Left cardiac atrium (tissue), 4 donors: ENCODE data around the gene PTK6. TPM values are rescaled to one million over a fixed set of nuclear protein-coding genes. Genes with fewer than 3 reads are reported as not detected.

Source experiments
- ATAC-seq, 2 donors: fragments of 200-7000 bp; cut with Tn5 transposase; one replicate each; pipeline ENCODE4 v1.9.1; 2020; ENCODE audit warnings: mild to moderate bottlenecking in 2 of 2, moderate library complexity in 2 of 2
- DNase-seq: peaks from one replicate; pipeline ENCODE4 v3.0.0-alpha.2; 2020
- intact Hi-C, 2 donors: fragments of 100-400 bp; cut with DNase I; formaldehyde crosslinking; loops; one replicate each; pipeline versions ENCODE4 v1.14.1 to v1.15.1; 2022 to 2023
- total RNA-seq, 2 donors: library from RNA; stranded (reverse); fragmentation: NEBNext Ultra II Directional; extraction: Animal tissue kit (Norgen Biotek cat#: 25700); gene quantifications; one replicate each; pipeline ENCODE4 v1.2.1, GENCODE V29; 2021
- donor health status: DM: no; HTN: yes; CAD: no.
- donor health status: DM: no; HTN: yes; CAD: no; lungs with severe emphysema.
- donor health status: DM: yes; HTN: yes; CAD: no.
- donor health status: Dilated cardiomyopathy.

Gene PTK6
- total RNA-seq, 2 donors from 2014 or later, result 0.29 TPM; not detected in 1

DNA sequence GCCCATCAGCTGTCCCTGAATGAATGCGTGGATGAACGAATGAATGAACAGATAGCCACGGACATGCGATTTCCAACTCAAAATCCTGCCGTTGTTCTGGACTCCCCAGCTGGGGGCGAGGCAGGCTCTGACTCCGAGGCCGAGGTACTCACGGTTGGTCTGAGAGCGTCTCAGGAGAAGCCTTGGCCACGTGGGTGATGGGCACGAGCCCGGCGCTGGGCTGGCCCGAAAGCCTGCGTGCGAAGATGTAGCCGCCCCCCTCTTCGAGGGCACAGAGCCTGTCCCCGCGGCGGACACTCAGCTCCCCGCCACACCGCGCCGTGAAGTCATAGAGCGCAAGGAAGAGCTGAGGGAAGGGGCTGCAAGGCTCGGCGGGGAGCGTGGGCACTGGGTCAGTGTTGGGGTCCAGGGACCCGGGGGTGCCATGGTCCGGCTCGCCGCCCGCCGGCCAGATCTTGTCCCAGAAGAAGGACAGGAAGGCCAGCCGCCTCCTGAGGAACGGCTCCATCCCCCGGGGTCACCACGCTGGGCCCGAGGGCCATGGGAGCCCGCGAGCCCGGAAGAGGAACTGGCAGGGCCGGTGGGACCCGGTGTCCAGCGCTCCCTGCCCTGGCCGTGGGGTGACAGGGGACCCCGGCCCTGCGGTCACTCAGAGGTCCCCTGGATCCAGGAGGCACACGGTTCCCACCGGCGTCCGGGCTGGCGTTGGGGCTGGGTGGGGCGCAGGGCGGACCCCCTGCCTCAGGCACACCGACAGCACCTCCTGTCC lies 10.0 kb upstream of the PTK6 start:
- no peak for DNase-seq
- no peak for ATAC-seq
- intact Hi-C loops, result loop anchor here in 1 of 2 donors (10.0 kb wide), 1 partner anchor 48 kb away; no protein-coding TSS in a partner anchor

DNA sequence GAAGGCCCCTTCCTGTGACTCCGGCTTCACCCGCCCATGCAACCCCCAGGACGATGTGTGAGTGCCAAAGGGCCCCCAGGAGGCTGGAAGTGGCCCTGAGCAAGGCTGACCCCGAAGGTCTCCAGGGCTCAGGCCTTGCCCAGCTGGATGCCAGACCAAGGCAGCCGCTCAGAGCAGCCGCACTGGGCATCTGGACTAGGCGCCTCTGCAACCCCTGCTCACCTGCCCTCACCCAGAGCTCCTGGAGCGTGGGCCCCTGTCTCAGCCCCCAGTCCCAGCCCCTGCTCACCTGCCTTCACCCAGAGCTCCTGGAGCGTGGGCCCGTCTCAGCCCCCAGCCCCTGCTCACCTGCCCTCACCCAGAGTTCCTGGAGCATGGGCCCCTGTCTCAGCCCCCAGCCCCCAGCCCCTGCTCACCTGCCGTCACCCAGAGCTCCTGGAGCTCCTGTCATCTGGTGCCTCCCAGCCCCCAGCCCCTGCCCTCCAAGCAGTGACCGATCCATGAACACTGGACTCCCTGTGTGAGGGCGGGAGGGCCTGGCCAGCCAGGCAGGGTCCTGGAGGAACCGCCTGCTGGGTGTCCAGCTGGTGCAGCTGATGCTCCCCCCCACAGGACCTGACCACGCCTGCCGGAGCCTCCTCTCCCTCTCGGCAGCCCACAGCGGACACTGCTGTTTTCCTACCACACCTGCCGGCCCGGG lies 9.2 kb upstream of the PTK6 start:
- intact Hi-C loops, result loop anchor here in 1 of 2 donors (10.0 kb wide), 1 partner anchor 48 kb away; no protein-coding TSS in a partner anchor
- no peak for DNase-seq
- no peak for ATAC-seq

DNA sequence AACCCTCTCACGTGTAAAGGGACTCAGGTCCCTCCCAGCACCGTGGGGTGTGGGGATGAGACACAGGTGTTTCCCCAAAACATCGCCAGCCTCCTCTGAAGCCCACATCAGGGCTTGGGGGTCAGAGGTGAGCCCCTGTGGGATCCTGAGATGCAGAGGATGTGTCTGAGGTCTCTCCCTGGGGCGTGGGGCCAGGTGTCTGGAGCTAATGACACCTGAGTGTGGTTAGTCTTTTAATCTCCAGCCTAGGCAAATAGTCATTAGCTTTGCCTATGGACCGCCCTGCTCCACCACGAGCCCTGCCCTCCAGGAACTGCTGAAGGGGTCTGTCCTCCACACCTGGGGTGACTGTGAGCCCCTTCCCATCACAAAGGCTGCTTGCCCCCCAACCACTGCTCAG lies 8.6 kb upstream of the PTK6 start:
- DNase-seq (no peak), ATAC-seq (no peak)
- intact Hi-C loops, result loop anchor here in 1 of 2 donors (10.0 kb wide), 1 partner anchor 49 kb away; no protein-coding TSS in a partner anchor

DNA sequence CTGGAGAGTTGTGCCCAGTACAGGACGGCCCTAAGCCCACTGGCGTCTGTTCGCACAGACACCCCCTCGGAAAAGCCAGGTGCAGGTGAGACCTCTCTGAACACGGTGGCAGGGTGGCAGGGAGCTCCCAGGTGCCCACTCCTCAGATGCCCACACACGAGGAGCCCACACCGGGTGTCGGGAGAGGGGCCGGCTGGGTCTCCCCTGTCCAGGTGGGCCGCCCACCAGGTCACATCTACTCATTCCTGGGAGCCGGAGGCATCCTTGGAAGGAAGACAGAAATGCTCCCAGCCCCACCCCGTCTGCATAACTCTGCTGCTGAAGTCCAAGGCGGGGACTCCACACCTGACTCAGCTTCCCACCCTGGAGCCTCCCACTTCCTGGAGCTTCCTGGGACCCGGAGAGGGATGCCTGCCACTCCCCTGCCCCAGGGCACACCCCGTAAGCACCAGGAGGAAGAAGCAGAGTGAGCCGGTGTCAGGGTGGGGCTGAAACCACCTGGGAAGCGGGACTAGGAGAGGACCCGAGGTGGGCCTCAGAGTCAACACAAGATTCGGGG lies 7.9 kb upstream of the PTK6 start:
- intact Hi-C loops, result loop anchor here in 1 of 2 donors (10.0 kb wide), 1 partner anchor 50 kb away; no protein-coding TSS in a partner anchor
- no peak for DNase-seq
- ATAC-seq, result no peak

DNA sequence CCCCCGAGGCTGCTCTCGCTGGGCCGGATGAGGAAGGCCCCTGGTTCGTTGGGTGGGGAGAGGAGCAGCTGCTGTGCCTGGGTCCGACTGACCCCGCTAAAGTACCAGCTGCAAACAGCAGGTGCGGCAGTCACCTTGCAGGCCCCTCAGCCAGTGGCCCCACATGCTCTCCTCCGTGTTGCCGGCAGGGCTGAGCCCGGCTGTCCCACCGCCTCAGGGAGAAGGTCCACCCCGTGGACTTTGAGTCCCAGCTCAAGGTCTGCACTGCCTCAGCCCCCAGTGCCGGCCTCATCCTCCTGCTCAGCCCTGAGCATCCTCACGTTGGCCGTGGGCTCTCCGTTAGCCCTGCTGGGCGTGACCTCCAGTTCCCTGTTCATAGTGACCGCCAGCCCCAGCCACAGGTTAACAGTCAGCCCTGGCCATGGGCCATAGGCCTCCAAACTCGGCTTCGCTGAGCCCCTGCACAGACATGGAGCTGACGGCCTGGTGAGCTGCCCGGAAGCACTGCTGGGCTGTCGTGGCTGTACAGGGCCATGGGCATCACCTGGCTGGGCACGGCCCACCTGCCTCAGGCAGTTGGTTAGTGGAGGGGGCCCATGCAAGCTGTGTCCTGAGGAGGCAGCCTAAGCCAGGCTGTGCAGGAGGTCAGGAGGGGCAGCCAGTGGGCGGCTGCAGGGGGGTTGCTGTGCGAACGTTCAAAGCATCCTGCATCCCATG lies 7.2 kb upstream of the PTK6 start:
- no peak for DNase-seq
- intact Hi-C loops, result loop anchor here in 1 of 2 donors (10.0 kb wide), 1 partner anchor 50 kb away; no protein-coding TSS in a partner anchor
- ATAC-seq, result no peak

DNA sequence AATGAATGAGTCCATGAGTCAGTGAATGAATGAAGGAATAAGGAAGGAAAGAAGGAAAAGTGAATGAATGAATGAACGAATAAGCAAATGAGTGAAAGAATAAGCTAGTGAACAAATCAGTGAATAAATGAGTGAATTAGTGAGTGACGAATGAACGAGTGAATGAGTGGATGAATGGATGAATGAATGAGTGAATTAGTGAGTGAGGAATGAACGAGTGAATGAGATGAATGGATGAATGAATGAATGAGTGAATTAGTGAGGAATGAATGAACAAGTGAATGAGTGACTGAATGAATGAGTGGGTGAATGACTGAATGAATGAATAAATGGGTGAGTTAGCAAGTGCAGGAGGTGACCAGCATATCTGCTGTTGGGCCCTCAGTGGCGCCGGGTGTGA lies 6.6 kb upstream of the PTK6 start:
- DNase-seq (no peak), ATAC-seq (no peak)
- intact Hi-C loops, result loop anchor here in 1 of 2 donors (10.0 kb wide), 1 partner anchor 51 kb away; no protein-coding TSS in a partner anchor

DNA sequence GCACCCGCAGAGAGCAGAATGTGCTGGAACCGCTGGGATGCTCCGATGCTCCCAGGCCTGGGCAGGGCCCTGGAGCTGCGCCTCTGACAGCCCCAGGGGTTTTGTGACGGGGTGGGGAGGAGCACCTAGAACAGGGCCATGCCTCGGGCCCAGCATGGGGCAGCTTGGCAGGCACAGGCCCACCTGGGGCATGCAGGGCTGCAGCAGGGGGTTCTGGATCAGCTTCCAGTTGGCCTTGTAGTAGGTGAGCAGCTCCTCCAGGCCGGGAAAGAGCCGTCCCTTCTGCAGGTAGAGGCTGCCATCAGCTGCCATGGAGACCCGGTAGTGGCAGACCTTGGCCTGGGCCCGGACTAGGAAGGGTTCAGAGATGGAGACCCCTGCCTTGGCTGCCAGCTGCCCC lies 6.0 kb upstream of the PTK6 start:
- intact Hi-C loops, result loop anchor here in 1 of 2 donors (10.0 kb wide), 1 partner anchor 52 kb away; no protein-coding TSS in a partner anchor
- no peak for DNase-seq
- no peak for ATAC-seq

DNA sequence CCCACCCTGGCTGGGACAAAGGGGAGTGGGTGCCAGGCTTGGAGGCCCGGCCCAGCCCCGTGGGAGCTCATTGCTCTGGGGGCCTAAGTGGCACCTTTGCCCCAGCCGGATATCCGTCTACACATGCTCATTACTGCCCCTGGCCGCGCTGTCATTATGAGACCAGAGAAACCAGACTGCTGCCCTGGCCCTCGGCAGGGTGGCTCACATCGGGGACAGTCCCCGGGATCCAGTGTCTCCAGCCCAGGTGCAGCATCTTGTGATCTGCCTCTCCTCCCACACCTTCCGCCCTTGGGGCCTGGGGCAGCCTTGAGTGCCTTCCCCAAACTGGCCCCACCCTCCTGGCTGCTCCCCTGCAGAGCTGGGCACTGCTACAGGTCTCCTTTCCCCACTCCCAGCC lies 5.5 kb upstream of the PTK6 start:
- no peak for ATAC-seq
- intact Hi-C loops, result loop anchor here in 1 of 2 donors (10.0 kb wide), 1 partner anchor 52 kb away; no protein-coding TSS in a partner anchor

DNA sequence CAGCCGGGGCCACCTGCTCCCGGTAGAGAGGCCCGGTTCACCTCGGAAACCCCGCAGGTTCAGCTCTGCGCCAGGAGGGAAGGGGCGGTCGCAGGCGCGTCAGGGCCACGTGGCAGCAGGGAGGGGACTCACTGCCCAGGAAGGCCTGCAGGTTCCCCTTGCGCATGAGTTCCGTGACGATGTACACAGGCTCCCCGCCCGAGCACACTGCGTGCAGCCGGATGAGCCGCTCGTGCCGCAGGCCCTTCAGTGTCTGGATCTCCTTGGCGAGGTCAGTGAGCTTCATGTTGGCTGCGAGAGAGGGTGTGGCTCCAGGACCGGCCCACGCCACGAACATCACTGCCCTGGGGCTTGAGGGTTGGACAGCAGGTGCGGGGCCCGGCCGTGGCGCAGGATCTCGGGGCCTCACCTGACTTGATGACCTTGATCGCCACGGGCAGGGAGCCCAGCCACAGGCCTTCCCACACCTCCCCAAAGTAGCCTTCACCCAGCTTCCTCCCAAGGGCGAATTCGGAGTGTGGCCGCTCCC lies 4.9 kb upstream of the PTK6 start:
- DNase-seq (no peak), ATAC-seq (no peak)
- intact Hi-C loops, result loop anchor here in 1 of 2 donors (10.0 kb wide), 1 partner anchor 53 kb away; no protein-coding TSS in a partner anchor

More for the DNA sequence above, 5.5 kb upstream of the PTK6 start:
- DNase-seq, result no peak

DNA sequence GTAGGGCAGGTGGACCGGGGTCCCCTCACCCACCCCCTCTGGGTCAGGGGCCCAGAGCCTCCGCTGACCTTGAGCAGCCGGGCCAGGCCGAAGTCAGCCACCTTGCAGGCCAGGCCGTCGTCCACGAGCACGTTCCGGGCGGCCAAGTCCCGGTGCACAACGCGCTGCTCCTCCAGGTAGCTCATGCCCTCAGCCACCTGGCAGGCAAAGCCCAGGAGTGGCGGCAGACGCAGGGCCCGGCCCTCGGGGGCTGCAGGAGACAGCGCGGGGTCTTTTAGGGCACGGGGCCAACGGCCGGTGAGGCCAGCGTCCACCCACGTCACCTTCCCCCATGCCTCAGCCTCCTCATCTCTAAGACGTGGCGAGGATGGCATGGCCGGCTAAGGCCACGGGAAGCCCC lies 4.2 kb upstream of the PTK6 start:
- DNase-seq (no peak), ATAC-seq (no peak)
- intact Hi-C loops, result loop anchor here in 1 of 2 donors (10.0 kb wide), 1 partner anchor 53 kb away; no protein-coding TSS in a partner anchor

DNA sequence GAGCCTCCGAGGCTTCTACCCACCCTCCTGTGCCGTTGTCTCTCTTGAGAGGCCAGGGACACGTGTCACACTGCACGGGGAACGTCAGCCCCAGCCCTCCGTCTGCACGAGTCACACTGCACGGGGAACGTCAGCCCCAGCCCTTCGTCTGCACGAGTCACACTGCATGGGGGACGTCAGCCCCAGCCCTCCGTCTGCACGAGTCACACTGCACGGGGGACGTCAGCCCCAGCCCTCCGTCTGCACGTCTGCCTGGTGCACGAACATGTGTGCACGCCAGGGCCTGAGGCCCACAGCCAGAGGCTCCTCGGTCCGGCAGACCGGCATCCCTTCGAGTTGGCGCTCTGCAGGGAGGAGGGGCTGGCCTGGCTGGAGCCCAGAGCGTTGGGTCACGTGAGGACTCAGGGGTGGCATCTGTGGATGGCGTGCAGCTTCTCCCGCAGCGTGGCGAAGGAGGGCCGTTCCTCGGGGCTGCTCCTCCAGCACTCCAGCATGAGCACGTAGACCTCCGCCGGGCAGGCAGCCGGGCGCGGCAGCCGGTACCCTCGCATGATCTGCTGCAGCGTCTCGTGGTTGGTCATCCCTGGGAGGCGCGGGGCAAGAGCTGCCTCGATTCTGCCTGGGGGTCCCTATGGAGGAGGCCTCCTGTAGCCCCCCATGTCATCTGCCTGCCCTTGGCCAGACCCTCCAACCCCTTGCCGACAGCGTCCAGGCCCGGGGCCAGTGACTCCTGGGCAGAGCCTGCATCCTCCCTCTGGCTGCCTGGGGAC lies 3.4 kb upstream of the PTK6 start:
- ATAC-seq (no peak), DNase-seq (no peak)
- intact Hi-C loops, result loop anchor here in 1 of 2 donors (10.0 kb wide), 1 partner anchor 54 kb away; no protein-coding TSS in a partner anchor

DNA sequence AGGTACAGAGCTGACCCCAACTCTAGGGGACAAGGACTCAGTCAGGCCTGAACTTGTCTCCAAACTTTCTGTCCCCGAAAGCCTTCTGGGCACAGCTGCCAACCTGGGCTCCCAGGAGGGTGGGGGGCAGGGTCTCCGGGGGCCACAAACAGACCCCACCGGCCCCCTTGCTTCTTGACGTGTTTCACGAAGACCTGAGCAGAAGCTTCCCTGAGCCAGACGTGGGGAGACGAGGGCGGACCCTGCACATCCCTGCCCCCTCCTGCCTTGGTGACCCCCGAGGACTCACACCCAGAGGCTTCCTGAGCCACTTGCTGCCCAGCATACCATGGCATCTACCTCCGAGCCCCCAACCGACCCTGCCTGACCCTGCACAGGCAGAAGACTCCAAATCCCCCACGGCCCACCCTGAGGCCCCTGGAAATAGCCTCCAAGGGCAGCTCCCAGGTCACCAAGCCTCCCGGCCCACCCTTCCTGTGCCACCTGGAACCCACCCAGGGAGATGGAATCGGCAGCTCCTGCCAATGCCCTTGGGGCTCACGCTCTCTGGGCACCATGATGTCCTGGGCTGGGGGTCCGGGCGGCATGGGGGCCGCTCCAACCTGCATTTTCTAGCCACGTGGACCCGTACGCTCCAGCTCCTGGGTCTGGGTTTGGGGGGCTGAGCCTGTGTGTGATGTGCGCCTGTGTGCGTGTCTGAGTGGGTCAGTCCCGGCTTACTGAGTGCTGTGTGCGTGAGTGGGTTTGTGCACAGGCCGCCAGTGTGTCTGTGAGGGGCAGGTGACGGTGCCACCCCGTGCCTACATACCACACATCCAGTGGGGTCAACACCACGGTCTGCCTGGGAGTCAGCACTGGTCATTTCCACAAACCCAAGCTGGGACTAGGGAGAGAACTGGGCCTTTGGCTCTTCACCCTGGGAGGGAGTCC lies 2.5 kb upstream of the PTK6 start:
- no peak for ATAC-seq
- no peak for DNase-seq
- intact Hi-C loops, result loop anchor here (5.0 to 10.0 kb wide), 5 partner anchors 55 to 438 kb away; partner anchors contain the start of gene SAMD10 (in 1 of the 2)

DNA sequence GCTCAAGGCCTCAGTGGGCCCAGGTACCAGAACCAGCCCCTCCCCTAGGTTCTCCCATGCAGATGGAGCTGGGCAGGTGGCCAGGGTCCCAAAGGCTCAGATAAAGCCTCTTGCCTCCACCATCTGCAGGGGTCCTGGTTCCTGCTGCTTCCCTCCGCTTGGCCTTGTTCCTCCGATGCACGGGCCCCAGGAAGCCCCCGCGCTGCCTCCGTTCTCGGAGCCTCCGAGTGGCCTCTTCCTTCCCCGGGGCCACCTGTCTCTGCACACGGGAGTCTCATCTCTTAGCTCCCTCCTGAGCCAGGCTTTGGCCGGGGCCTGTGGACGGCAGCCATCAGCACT lies 1.9 kb upstream of the PTK6 start:
- DNase-seq, result no peak
- intact Hi-C loops, result loop anchor here (5.0 to 10.0 kb wide), 4 partner anchors 73 to 438 kb away; partner anchors contain the start of gene SAMD10 (in 1 of the 2)
- no peak for ATAC-seq

DNA sequence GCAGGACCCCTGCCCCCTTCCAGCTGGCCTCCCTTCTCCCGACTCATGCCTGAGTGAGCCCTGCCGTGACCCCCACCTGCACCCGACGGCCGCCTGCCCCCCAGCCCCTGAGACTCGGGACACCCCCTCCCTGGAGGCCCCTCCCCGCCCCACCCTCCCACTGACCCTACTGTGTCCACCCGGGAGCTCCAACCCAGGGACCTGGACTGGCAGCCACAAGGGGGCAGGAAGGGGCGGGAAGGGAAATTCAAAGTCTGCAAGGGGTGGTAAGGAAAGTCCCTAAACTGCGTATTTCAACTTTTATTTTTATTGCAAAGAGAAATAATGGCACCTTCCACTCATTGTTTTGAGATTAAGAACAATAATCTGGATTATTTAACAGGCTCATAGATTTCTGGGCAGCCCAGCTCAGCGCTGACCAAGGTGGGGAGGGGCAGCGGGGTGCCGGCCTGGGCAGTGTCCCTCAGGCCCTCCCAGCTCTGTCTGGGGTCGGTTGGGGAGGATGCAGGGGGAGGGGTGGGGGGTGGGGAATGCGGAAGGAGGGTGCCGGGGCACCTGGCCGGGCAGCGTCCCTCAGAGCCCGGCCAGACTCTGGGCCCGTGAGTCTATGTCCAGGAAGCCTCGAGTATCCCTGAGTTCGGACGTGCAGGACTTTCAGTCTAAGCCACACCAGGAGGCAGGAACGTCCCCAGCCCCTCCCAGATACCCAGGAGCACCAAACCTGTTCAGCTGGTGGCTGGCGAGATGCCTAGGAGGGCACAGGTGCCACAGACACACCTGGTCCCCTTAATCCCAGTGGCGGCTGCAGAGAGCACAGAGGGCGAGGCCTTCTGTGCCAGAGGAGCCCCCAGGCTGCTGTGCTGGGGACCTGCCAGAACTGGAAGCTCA lies 1.3 kb upstream of the PTK6 start:
- peak; percentile 24 to 46 for ATAC-seq
- intact Hi-C loops, result loop anchor here (5.0 to 10.0 kb wide), 4 partner anchors 74 to 439 kb away; partner anchors contain the start of gene SAMD10 (in 1 of the 2)
- no peak for DNase-seq

DNA sequence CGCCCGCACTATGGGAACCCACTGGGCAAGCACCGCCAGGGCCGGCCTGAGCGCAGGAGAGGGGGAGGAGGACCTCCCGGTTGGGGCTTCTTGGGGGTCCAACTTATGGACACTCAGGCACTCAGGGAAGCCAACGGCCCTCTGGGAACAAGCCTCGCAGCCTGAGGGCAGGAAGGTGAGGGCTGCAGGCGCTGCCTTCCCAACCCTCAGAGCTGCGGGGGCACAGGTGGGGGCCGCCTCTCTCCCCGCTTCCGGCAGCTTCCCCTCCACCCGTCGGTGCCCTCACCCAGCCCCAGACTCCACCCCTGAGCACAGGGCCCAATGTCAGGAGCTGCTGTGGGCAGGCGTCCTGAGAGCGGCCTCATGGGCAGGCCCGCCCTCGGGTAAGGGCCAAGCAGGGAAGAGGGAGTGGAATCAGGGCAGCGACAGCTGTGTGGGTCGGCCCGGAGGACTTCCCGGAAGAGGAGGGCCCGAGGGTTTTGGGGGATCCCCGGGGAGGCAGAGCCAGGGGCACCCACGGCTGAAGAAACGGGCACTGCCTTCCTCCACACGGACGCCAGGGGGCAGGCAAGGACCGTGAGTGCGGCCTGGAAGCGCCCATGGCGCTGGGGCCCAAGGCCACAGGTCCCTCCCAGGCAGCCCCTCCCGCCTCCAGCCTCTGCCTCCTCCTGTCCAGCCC lies 488 bp upstream of the PTK6 start:
- DNase-seq, result peak; percentile 91
- intact Hi-C loops, result loop anchor here (5.0 to 10.0 kb wide), 4 partner anchors 75 to 440 kb away; partner anchors contain the start of gene SAMD10 (in 1 of the 2)

More for the DNA sequence above, 488 bp upstream of the PTK6 start:
- ATAC-seq, result peak; percentile 87 to 94
